B cell (primary cell): ENCODE data around the gene COX20. TPM values are rescaled to one million over a fixed set of nuclear protein-coding genes. Genes with fewer than 3 reads are reported as not detected.

Experiments
- ATAC-seq: fragments of 200-7000 bp; cut with Tn5 transposase; one replicate; pipeline ENCODE4 v1.10.0; 2021; ENCODE audit warnings: low read depth, mild to moderate bottlenecking, moderate number of reproducible peaks, moderate library complexity
- CTCF ChIA-PET: fragments of 350-600 bp; sonication (Branson Sonifier 250); formaldehyde crosslinking; loops from one replicate; lab custom pipeline; 2021; ENCODE audit warnings: antibody characterized with exemption, inconsistent platforms; lab: Charles Lee
- POLR2A ChIA-PET: fragments of 350-600 bp; sonication (Branson Sonifier 250); formaldehyde crosslinking; loops from one replicate; lab custom pipeline; 2021; ENCODE audit warnings: antibody characterized with exemption; lab: Charles Lee
- DNase-seq: peaks from one replicate; pipeline ENCODE4 v3.0.0; 2013
- H2AFZ ChIP-seq: 2 replicates; pipeline ENCODE4 v1.6.1; 2012; ENCODE audit warnings: mild to moderate bottlenecking, low read depth, low read length; ENCODE audit not compliant: insufficient read depth, poor library complexity, severe bottlenecking
- H3K27ac ChIP-seq, 2 donors: 1 replicate in 1 of 2; 2 replicates in 1 of 2; pipeline ENCODE4 v1.5.1; 2012 to 2013; ENCODE audit warnings: low read length in 2 of 2, mild to moderate bottlenecking in 2 of 2, moderate library complexity in 1 of 2
- H3K27me3 ChIP-seq, 4 experiments: fragments of 200-600 bp in 1 of 4; sonication (generic) in 1 of 4; replicated peaks in 1 of 4; 1 replicate in 2 of 4; 2 replicates in 2 of 4; pipeline versions ENCODE4 v1.6.1 to v1.7.0; 2013 to 2016; ENCODE audit warnings: low read length in 3 of 4, mild to moderate bottlenecking in 2 of 4, mixed read lengths in 1 of 4, moderate library complexity in 1 of 4; ENCODE audit not compliant: insufficient read depth in 4 of 4, control insufficient read depth in 3 of 4; ENCODE audit errors: control extremely low read depth in 1 of 4
- H3K36me3 ChIP-seq, 2 experiments: replicated peaks in 1 of 2; 1 replicate in 1 of 2; 2 replicates in 1 of 2; pipeline versions ENCODE4 v1.6.1 to v1.7.1; 2013; ENCODE audit warnings: low read length in 1 of 2; ENCODE audit not compliant: insufficient read depth in 2 of 2, control insufficient read depth in 1 of 2; ENCODE audit errors: control extremely low read depth in 1 of 2, extremely low read depth in 1 of 2
- H3K4me1 ChIP-seq, 2 donors: fragments of 200-600 bp in 1 of 2; sonication (generic) in 1 of 2; 1 replicate in 1 of 2; 2 replicates in 1 of 2; pipeline versions ENCODE4 v1.5.1 to v1.6.1; 2013 to 2017; ENCODE audit warnings: low read length in 2 of 2; ENCODE audit not compliant: control insufficient read depth in 2 of 2, insufficient read depth in 2 of 2
- H3K4me2 ChIP-seq: replicated peaks from 2 replicates; pipeline ENCODE3; 2012; ENCODE audit warnings: mild to moderate bottlenecking, low read depth, low read length; ENCODE audit not compliant: poor library complexity, severe bottlenecking
- H3K4me3 ChIP-seq, 5 experiments: fragments of 200-600 bp in 1 of 5; sonication (generic) in 1 of 5; 1 replicate in 3 of 5; 2 replicates in 2 of 5; pipeline versions ENCODE4 v1.5.1 to v1.7.0; 2011 to 2016; ENCODE audit warnings: low read length in 4 of 5, mild to moderate bottlenecking in 4 of 5, low read depth in 2 of 5, control low read depth in 1 of 5, moderate library complexity in 1 of 5; ENCODE audit not compliant: insufficient read depth in 1 of 5; ENCODE audit errors: control extremely low read depth in 1 of 5, extremely low read depth in 1 of 5
- H3K79me2 ChIP-seq: fragments of 200-600 bp; sonication (generic); one replicate; pipeline ENCODE4 v1.6.0; 2016; ENCODE audit warnings: low read length; ENCODE audit not compliant: control insufficient read depth, insufficient read depth
- H3K9ac ChIP-seq: fragments of 200-600 bp; sonication (generic); 2 replicates; pipeline ENCODE4 v1.6.1; 2017; ENCODE audit warnings: mild to moderate bottlenecking, low read length, moderate library complexity
- H3K9me3 ChIP-seq, 3 donors: one replicate each; pipeline versions ENCODE4 v1.6.1 to v1.7.1; 2013; ENCODE audit warnings: low read length in 2 of 3; ENCODE audit not compliant: control insufficient read depth in 2 of 3, insufficient read depth in 1 of 3; ENCODE audit errors: control extremely low read depth in 1 of 3
- H4K20me1 ChIP-seq: 2 replicates; pipeline ENCODE4 v1.6.0; 2012; ENCODE audit warnings: mild to moderate bottlenecking, low read length; ENCODE audit not compliant: insufficient read depth, control insufficient read depth, poor library complexity, severe bottlenecking
- H3K27ac Mint-ChIP-seq: one replicate; pipeline ENCODE4 v1.8.0; 2021; ENCODE audit warnings: mixed read lengths
- H3K27me3 Mint-ChIP-seq: one replicate; pipeline ENCODE4 v1.8.0; 2021; ENCODE audit warnings: mixed read lengths
- H3K4me1 Mint-ChIP-seq: one replicate; pipeline ENCODE4 v1.8.0; 2021; ENCODE audit warnings: mixed read lengths
- H3K4me3 Mint-ChIP-seq: one replicate; pipeline ENCODE4 v1.8.0; 2021; ENCODE audit warnings: mixed read lengths
- H3K9me3 Mint-ChIP-seq: one replicate; pipeline ENCODE4 v1.8.0; 2022; ENCODE audit warnings: mixed read lengths; ENCODE audit not compliant: insufficient read depth
- CTCF ChIP-seq: fragments of 200-600 bp; IDR thresholded peaks from one replicate; pipeline ENCODE4 v1.8.0; 2022; ENCODE audit warnings: antibody characterized with exemption, mild to moderate bottlenecking
- EZH2 ChIP-seq: IDR thresholded peaks from 2 replicates; pipeline ENCODE4 v1.6.1; 2012; ENCODE audit warnings: borderline replicate concordance, low read depth, mild to moderate bottlenecking, moderate library complexity, low read length; ENCODE audit not compliant: insufficient read depth, poor library complexity, severe bottlenecking
- WGBS: methylation state at CpG from one replicate; pipeline ENCODE4 v1.1.5; 2013; ENCODE audit warnings: missing lambda C conversion rate; ENCODE audit not compliant: insufficient coverage; 5-methylcytosine and 5-hydroxymethylcytosine counted together
- intact Hi-C: fragments of 100-400 bp; cut with micrococcal nuclease; formaldehyde crosslinking; loops from one replicate; pipeline ENCODE4 v1.10.0; 2022
- polyA plus RNA-seq: library from polyadenylated mRNA; depleted of rRNA; stranded (reverse); fragments of >200 nt; gene quantifications from 2 replicates; pipeline ENCODE4 v1.2.3, GENCODE V29; 2012
- total RNA-seq, 2 donors: library from RNA; stranded (reverse); fragments of 120-200 nt in 1 of 2; gene quantifications; 1 replicate in 1 of 2; 2 replicates in 1 of 2; pipeline versions ENCODE4 v1.2.3 to v1.2.4, GENCODE V29; 2013 to 2022

COX20 gene
- total and polyA plus RNA-seq, 2 donors (not counting 1 experiment from before 2014, with no cell fraction given): 24.7 to 35.7 TPM

- H3K9ac ChIP-seq: no peak overlapping the region
- 0% methylated on average over 1 of the region's 5 CpGs for WGBS
- Mint-ChIP-seq H3K4me1 (peaks cover 47% of the 10 kb centered on the region), H3K4me3 (no peak overlapping the region), H3K27ac (no peak overlapping the region), H3K27me3 (no peaks in the 10 kb centered on the region), H3K9me3 (no peaks in the 10 kb centered on the region)
- H3K36me3 ChIP-seq: peaks cover 14 to 80% of the 10 kb centered on the region in 2 experiments
- H3K9me3 ChIP-seq: no peaks in the 10 kb centered on the region
- H3K27me3 ChIP-seq: no peaks in the 10 kb centered on the region
- H3K27ac ChIP-seq: peak overlapping the region; percentile 7 to 53
- peaks cover 17 to 34% of the 10 kb centered on the region in 2 donors for H3K4me1 ChIP-seq
- peaks cover 73% of the 10 kb centered on the region for H3K79me2 ChIP-seq
- peaks cover 24% of the 10 kb centered on the region for H4K20me1 ChIP-seq
- ChIA-PET CTCF (interaction anchor here (0.7 to 4.4 kb wide), 3 partner anchors 9 to 391 kb away, joined by 6 to 27 read pairs (median 8); partner anchors contain the start of gene HNRNPU), POLR2A (interaction anchor here (0.7 to 2.5 kb wide), 3 partner anchors 10 to 19 kb away, joined by 3 to 11 read pairs (median 6); partner anchors contain the start of genes COX20 and HNRNPU)
- TF ChIP-seq EZH2 (no peak), CTCF (no peak)
- no peak overlapping the region for H2AFZ ChIP-seq
- no peak overlapping the region for H3K4me3 ChIP-seq
- ATAC-seq (no peak), DNase-seq (no peak)
- no peak overlapping the region for H3K4me2 ChIP-seq
- intact Hi-C loops: no loop called here
Observed at GRCh38 chr1:244854166-244854565, 18.7 kb downstream of the COX20 start.

GRCh38 chr1:244854865-244855578 lies 19.6 kb downstream of the COX20 start:
- CTCF ChIA-PET: interaction anchor here (2.4 to 4.4 kb wide), 2 partner anchors 54 to 187 kb away, joined by 12 to 27 read pairs; no protein-coding TSS in a partner anchor
- peaks cover 22 to 34% of the 10 kb centered on the region in 2 donors for H3K4me1 ChIP-seq
- no peaks in the 10 kb centered on the region for H3K9me3 ChIP-seq
- no peaks in the 10 kb centered on the region for H3K27me3 ChIP-seq
- no peaks in the 10 kb centered on the region for H3K9me3 Mint-ChIP-seq
- DNase-seq: no peak
- peaks cover 50% of the 10 kb centered on the region for H3K4me1 Mint-ChIP-seq
- intact Hi-C loops: no loop called here
- H3K4me3 ChIP-seq: no peak overlapping the region
- 46% methylated on average over 3 of the region's 7 CpGs for WGBS
- H3K27ac ChIP-seq: peak overlapping the region in 1 of 2 donors; percentile 52
- H3K9ac ChIP-seq: no peak overlapping the region
- H3K27ac Mint-ChIP-seq: peak overlapping the region; percentile 64
- peaks cover 13 to 85% of the 10 kb centered on the region in 2 experiments for H3K36me3 ChIP-seq
- peak overlapping the region; percentile 2 for H3K4me2 ChIP-seq
- no peak for ATAC-seq
- TF ChIP-seq EZH2 (no peak), CTCF (no peak)
- H3K4me3 Mint-ChIP-seq: peak overlapping the region; percentile 5
- peaks cover 81% of the 10 kb centered on the region for H3K79me2 ChIP-seq
- H4K20me1 ChIP-seq: peaks cover 28% of the 10 kb centered on the region
- H2AFZ ChIP-seq: no peak overlapping the region
- POLR2A ChIA-PET: interaction anchor here (1.4 to 2.5 kb wide), 3 partner anchors 9 to 114 kb away, joined by 3 to 11 read pairs (median 6); partner anchors contain the start of genes COX20 and HNRNPU
- no peaks in the 10 kb centered on the region for H3K27me3 Mint-ChIP-seq
